Mesodermal cell (in vitro differentiated cells): ENCODE data around the gene GRID2.

Experiments
- H3K27ac ChIP-seq: 2 replicates; pipeline ENCODE4 v1.7.0; 2013; ENCODE audit warnings: mild to moderate bottlenecking, low read depth, low read length, moderate library complexity; ENCODE audit not compliant: severe bottlenecking
- H3K36me3 ChIP-seq: 2 replicates; pipeline ENCODE4 v1.7.1; 2013; ENCODE audit warnings: mild to moderate bottlenecking, low read length, moderate library complexity; ENCODE audit not compliant: control insufficient read depth, insufficient read depth
- H3K4me1 ChIP-seq: one replicate; pipeline ENCODE4 v1.7.1; 2013; ENCODE audit warnings: mild to moderate bottlenecking, low read length; ENCODE audit not compliant: insufficient read depth, control insufficient read depth, poor library complexity, severe bottlenecking
- H3K4me3 ChIP-seq: 2 replicates; pipeline ENCODE4 v1.7.0; 2013; ENCODE audit warnings: low read length, control low read depth, mild to moderate bottlenecking; ENCODE audit not compliant: insufficient read depth, poor library complexity, severe bottlenecking; ENCODE audit errors: extremely low read depth
- H3K9me3 ChIP-seq: 2 replicates; pipeline ENCODE4 v1.7.1; 2013; ENCODE audit warnings: mild to moderate bottlenecking, low read length, moderate library complexity; ENCODE audit not compliant: control insufficient read depth
- WGBS, 2 experiments: methylation state at CpG; one replicate each; pipeline ENCODE4 v1.1.5; 2013; ENCODE audit warnings: missing lambda C conversion rate in 2 of 2; ENCODE audit not compliant: insufficient coverage in 2 of 2; 5-methylcytosine and 5-hydroxymethylcytosine counted together

GRID2 gene

GRCh38 chr4:93203708-93204107, 899.9 kb downstream of the GRID2 start:
- H3K4me3 ChIP-seq = no peak overlapping the region
- no peak overlapping the region for H3K27ac ChIP-seq
- H3K4me1 ChIP-seq = no peaks in the 10 kb centered on the region
- 88 to 95% methylated on average over 2 to 4 of the region's 4 CpGs for WGBS, 2 experiments
- H3K9me3 ChIP-seq = no peaks in the 10 kb centered on the region
- H3K36me3 ChIP-seq = no peaks in the 10 kb centered on the region

GRCh38 chr4:93212250-93212649, 908.5 kb downstream of the GRID2 start:
- no peaks in the 10 kb centered on the region for H3K4me1 ChIP-seq
- H3K9me3 ChIP-seq = no peaks in the 10 kb centered on the region
- WGBS, 2 experiments = no CpG with 5 or more reads among the region's 3 CpGs
- H3K4me3 ChIP-seq = no peak overlapping the region
- H3K27ac ChIP-seq = no peak overlapping the region
- no peaks in the 10 kb centered on the region for H3K36me3 ChIP-seq

- Histone ChIP-seq H3K4me3 (no peak overlapping the region), H3K9me3 (no peaks in the 10 kb centered on the region), H3K36me3 (no peaks in the 10 kb centered on the region), H3K27ac (no peak overlapping the region), H3K4me1 (no peaks in the 10 kb centered on the region)
- 86 to 94% methylated on average over 5 to 7 of the region's 8 CpGs for WGBS, 2 experiments
Observed at GRCh38 chr4:93216646-93217045, 912.9 kb downstream of the GRID2 start.

- 63% methylated on average over 1 of the region's 2 CpGs; no CpG with 5 or more reads in 1 of the 2 experiments for whole genome bisulfite sequencing, 2 experiments
- H3K9me3 ChIP-seq = no peaks in the 10 kb centered on the region
- H3K27ac ChIP-seq = no peak overlapping the region
- no peak overlapping the region for H3K4me3 ChIP-seq
- no peaks in the 10 kb centered on the region for H3K4me1 ChIP-seq
- H3K36me3 ChIP-seq = no peaks in the 10 kb centered on the region
Observed at GRCh38 chr4:93217431-93217830, 913.7 kb downstream of the GRID2 start.

GRCh38 chr4:93221771-93222170, 918.0 kb downstream of the GRID2 start:
- WGBS, 2 experiments = 84 to 86% methylated on average over 5 of the region's 8 CpGs

GRCh38 chr4:93228021-93228420, 924.3 kb downstream of the GRID2 start:
- 82 to 88% methylated on average over 1 to 2 of the region's 3 CpGs for WGBS, 2 experiments
- Histone ChIP-seq H3K36me3 (no peaks in the 10 kb centered on the region), H3K4me3 (no peak overlapping the region), H3K4me1 (no peaks in the 10 kb centered on the region), H3K9me3 (no peaks in the 10 kb centered on the region), H3K27ac (no peak overlapping the region)

More at GRCh38 chr4:93221771-93222170, 918.0 kb downstream of the GRID2 start:
- Histone ChIP-seq H3K9me3 (no peaks in the 10 kb centered on the region), H3K36me3 (no peaks in the 10 kb centered on the region), H3K4me3 (no peak overlapping the region), H3K27ac (no peak overlapping the region), H3K4me1 (no peaks in the 10 kb centered on the region)

- H3K4me1 ChIP-seq = no peaks in the 10 kb centered on the region
- H3K27ac ChIP-seq = no peak overlapping the region
- H3K4me3 ChIP-seq = no peak overlapping the region
- no peaks in the 10 kb centered on the region for H3K36me3 ChIP-seq
- WGBS, 2 experiments = 75 to 81% methylated on average over 1 of the region's 2 CpGs
- no peaks in the 10 kb centered on the region for H3K9me3 ChIP-seq
Observed at GRCh38 chr4:93232883-93233282, 929.1 kb downstream of the GRID2 start.

GRCh38 chr4:93237521-93237920, 933.8 kb downstream of the GRID2 start:
- WGBS, 2 experiments = no CpG with 5 or more reads among the region's 2 CpGs
- Histone ChIP-seq H3K27ac (no peak overlapping the region), H3K9me3 (no peaks in the 10 kb centered on the region), H3K36me3 (no peaks in the 10 kb centered on the region), H3K4me1 (no peaks in the 10 kb centered on the region), H3K4me3 (no peak overlapping the region)

GRCh38 chr4:93243262-93243661, 939.5 kb downstream of the GRID2 start:
- Histone ChIP-seq H3K36me3 (no peaks in the 10 kb centered on the region), H3K9me3 (no peaks in the 10 kb centered on the region), H3K4me1 (no peaks in the 10 kb centered on the region), H3K27ac (no peak overlapping the region), H3K4me3 (no peak overlapping the region)
- 80 to 100% methylated on average over 1 of the region's 2 CpGs for WGBS, 2 experiments

GRCh38 chr4:93261207-93261606, 957.4 kb downstream of the GRID2 start:
- H3K9me3 ChIP-seq = no peaks in the 10 kb centered on the region
- H3K36me3 ChIP-seq = no peaks in the 10 kb centered on the region
- H3K27ac ChIP-seq = no peak overlapping the region
- WGBS, 2 experiments = 80 to 83% methylated on average over 1 to 2 of the region's 3 CpGs
- H3K4me1 ChIP-seq = no peaks in the 10 kb centered on the region
- H3K4me3 ChIP-seq = no peak overlapping the region

- no peaks in the 10 kb centered on the region for H3K4me1 ChIP-seq
- no CpG with 5 or more reads among the region's 1 CpG for WGBS, 2 experiments
- H3K9me3 ChIP-seq = no peaks in the 10 kb centered on the region
- no peak overlapping the region for H3K4me3 ChIP-seq
- H3K36me3 ChIP-seq = no peaks in the 10 kb centered on the region
- no peak overlapping the region for H3K27ac ChIP-seq
Observed at GRCh38 chr4:93263166-93263565, 959.4 kb downstream of the GRID2 start.
